Mucosa of gallbladder (tissue), 1 donor: ENCODE results near the gene TMEM30B. TPM values are rescaled to one million over a fixed set of nuclear protein-coding genes. Genes with fewer than 3 reads are reported as not detected.
A peak's percentile ranks its signal among the peaks of the same experiment; 100 is the strongest.
"Not testable (repeated sequence)": the region's sequence is repeated elsewhere in the genome, so short reads cannot be mapped to it uniquely, and the experiment has no call there.

Experiments used
- DNase-seq: peaks from one replicate; pipeline ENCODE4 v3.0.0-alpha.2; 2020; ENCODE audit warnings: low spot score
- total RNA-seq: library from RNA; stranded (reverse); gene quantifications from one replicate; pipeline ENCODE4 v1.2.1, GENCODE V29; 2021
- donor health status: DM: no; HTN: no; CAD: no.

Gene TMEM30B
- total RNA-seq, result 97.8 TPM

GRCh38 chr14:61281186-61281947 is at the start of gene TMEM30B:
TSS of gene TMEM30B (minus strand) at chr14:61281338. CDS start at chr14:61281147, 191 bp downstream.
- peak; percentile 91 for DNase-seq

- DNase-seq, result no peak
Measured at GRCh38 chr14:61330511-61330910, 49.4 kb upstream of the TMEM30B start.

- no peak for DNase-seq
Measured at GRCh38 chr14:61329478-61330051, 48.4 kb upstream of the TMEM30B start.

GRCh38 chr14:61328626-61329262 is 47.6 kb upstream of the TMEM30B start:
- no peak for DNase-seq

GRCh38 chr14:61326847-61327246 is 45.7 kb upstream of the TMEM30B start:
- peak; percentile 59 for DNase-seq

GRCh38 chr14:61326146-61326545 is 45.0 kb upstream of the TMEM30B start:
- DNase-seq, result no peak

GRCh38 chr14:61325166-61325565 is 44.0 kb upstream of the TMEM30B start:
- no peak for DNase-seq

- DNase-seq, result no peak
Measured at GRCh38 chr14:61323970-61324369, 42.8 kb upstream of the TMEM30B start.

GRCh38 chr14:61322799-61323290 is 41.7 kb upstream of the TMEM30B start:
- no peak for DNase-seq

GRCh38 chr14:61322011-61322798 is 41.1 kb upstream of the TMEM30B start:
- DNase-seq, result peak; percentile 56

- DNase-seq, result peak; percentile 78
Measured at GRCh38 chr14:61321385-61322010, 40.4 kb upstream of the TMEM30B start, which contains the start of gene PRKCH. TSS of gene PRKCH (plus strand) at chr14:61321579. CDS start at chr14:61322102, 523 bp downstream.

- no peak for DNase-seq
Measured at GRCh38 chr14:61320806-61321384, 39.8 kb upstream of the TMEM30B start.

- DNase-seq, result not testable (repeated sequence)
Measured at GRCh38 chr14:61320170-61320569, 39.0 kb upstream of the TMEM30B start.

- no peak for DNase-seq
Measured at GRCh38 chr14:61319706-61320105, 38.6 kb upstream of the TMEM30B start.

- no peak for DNase-seq
Measured at GRCh38 chr14:61319086-61319485, 37.9 kb upstream of the TMEM30B start.

- DNase-seq, result no peak
Measured at GRCh38 chr14:61315313-61315712, 34.2 kb upstream of the TMEM30B start.

GRCh38 chr14:61308701-61309100 is 27.6 kb upstream of the TMEM30B start:
- DNase-seq, result not testable (repeated sequence)

GRCh38 chr14:61308198-61308597 is 27.1 kb upstream of the TMEM30B start:
- no peak for DNase-seq

GRCh38 chr14:61304688-61305087 is 23.6 kb upstream of the TMEM30B start:
- no peak for DNase-seq

- no peak for DNase-seq
Measured at GRCh38 chr14:61300754-61301153, 19.6 kb upstream of the TMEM30B start.

GRCh38 chr14:61300209-61300608 is 19.1 kb upstream of the TMEM30B start:
- no peak for DNase-seq
